IPS-20b (cell line): ENCODE results near the gene TMEM72.

ENCODE experiments used
- H3K27ac ChIP-seq: one replicate; pipeline ENCODE4 v1.5.1; 2013; ENCODE audit warnings: low read length
- H3K27me3 ChIP-seq: 2 replicates; pipeline ENCODE4 v1.6.1; 2013; ENCODE audit warnings: mild to moderate bottlenecking, low read length, inconsistent platforms; ENCODE audit not compliant: insufficient read depth
- H3K36me3 ChIP-seq: 2 replicates; pipeline ENCODE4 v1.6.1; 2013; ENCODE audit warnings: low read depth, mild to moderate bottlenecking, inconsistent platforms, low read length, moderate library complexity; ENCODE audit not compliant: insufficient read depth
- H3K4me1 ChIP-seq: 2 replicates; pipeline ENCODE4 v1.6.1; 2013; ENCODE audit warnings: mild to moderate bottlenecking, control low read depth, inconsistent platforms, low read length, moderate library complexity; ENCODE audit not compliant: insufficient read depth
- H3K4me3 ChIP-seq: 2 replicates; pipeline ENCODE4 v1.5.1; 2013; ENCODE audit warnings: mild to moderate bottlenecking, low read length, inconsistent platforms
- H3K9ac ChIP-seq: 2 replicates; pipeline ENCODE4 v1.6.1; 2013; ENCODE audit warnings: low read depth, mild to moderate bottlenecking, inconsistent platforms, low read length, moderate library complexity
- H3K9me3 ChIP-seq: 2 replicates; pipeline ENCODE4 v1.6.1; 2013; ENCODE audit warnings: mild to moderate bottlenecking, low read depth, low read length, inconsistent platforms; ENCODE audit not compliant: insufficient read depth

The TMEM72 gene

GRCh38 chr10:44961230-44961571 is 50.1 kb downstream of the TMEM72 start:
- Histone ChIP-seq H3K27ac (no peak overlapping the region), H3K36me3 (no peaks in the 10 kb centered on the region), H3K9ac (no peak overlapping the region), H3K4me3 (no peak overlapping the region), H3K27me3 (peaks cover 20% of the 10 kb centered on the region), H3K4me1 (peaks cover 41% of the 10 kb centered on the region), H3K9me3 (no peaks in the 10 kb centered on the region)

DNA sequence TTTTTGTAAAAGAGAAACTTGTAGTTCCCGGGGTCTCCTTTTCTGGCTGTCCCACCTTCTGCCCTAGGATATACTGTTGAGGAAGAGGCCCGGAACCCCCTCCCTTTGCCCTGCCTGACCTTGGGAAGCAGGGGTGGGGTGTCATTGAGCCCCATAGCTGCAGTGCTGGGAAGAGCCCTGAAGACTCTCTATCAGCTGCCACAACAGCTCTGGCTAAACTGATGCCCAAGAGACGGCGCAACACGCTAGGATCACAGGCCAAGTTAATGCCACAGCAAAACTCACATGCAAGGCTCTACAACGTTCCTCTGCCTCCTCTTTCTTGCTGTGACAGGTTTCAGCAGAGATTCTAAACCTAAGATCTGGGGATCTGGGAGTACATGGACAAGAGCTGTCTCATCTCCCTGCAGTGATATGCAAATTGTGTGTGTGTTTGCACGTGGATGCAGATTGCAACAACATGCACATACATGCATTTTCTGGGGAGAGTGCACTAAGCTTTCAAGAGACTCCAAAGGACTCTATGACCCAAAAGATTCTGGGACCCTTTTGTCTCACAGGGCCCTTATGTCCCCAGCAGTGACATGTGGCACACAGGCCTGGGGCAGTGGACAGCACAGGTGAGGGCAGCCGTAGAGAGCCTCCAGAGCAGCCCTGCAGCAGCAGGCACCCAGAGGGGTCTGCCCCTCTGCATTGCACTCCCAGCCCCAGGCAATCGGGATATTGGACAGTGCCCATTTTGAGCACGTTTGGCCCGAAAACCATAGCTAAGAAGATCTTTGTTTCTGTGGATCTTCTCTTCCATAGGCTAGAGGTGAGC is 51.0 kb downstream of the TMEM72 start:
- H3K4me1 ChIP-seq, result peaks cover 41% of the 10 kb centered on the region
- no peaks in the 10 kb centered on the region for H3K9me3 ChIP-seq
- peaks cover 20% of the 10 kb centered on the region for H3K27me3 ChIP-seq
- H3K9ac ChIP-seq, result no peak overlapping the region
- no peak overlapping the region for H3K4me3 ChIP-seq
- H3K36me3 ChIP-seq, result no peaks in the 10 kb centered on the region
- no peak overlapping the region for H3K27ac ChIP-seq

DNA sequence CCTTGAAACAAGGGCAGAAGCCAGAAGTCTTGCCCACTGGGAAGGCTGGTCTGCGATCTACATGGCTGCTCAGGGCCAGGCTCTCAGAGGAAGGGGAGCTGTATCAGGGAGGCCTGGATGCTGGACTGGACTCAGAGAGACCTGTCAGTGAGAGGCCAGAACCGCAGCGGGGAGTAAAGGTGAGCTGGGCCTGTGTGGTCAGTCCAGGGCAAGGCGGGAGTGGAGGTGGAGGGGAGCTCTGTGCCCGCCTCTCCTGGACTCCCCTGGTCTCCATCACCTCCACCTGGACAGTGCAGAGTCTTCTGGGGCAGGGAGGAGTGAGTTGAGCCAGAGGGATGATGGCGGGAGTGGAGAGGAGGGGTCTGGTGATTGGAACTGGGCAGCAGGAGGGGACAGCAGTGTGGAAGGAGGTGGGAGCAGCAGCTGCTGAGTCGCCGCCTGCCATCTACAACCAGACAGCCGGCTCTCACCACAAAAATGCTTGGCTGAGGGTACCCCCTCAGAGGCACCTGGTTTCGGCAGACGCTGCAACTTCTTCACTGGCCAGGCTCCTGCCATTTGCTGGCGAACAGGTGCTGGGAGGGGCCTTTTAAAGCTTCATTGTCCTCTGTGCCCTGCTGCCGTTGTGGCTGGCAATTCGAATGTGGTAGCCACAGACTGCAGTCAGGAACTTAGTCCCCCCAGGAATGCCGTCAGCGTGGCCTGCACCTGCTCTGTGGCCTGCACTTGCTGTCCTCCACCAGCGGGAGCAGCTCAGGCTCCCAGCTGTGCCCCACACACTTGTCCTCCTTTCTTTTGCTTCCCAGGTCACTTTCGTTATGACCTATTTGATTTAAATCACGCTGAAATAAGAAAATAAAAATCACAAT is 52.0 kb downstream of the TMEM72 start:
- H3K9ac ChIP-seq, result peak overlapping the region; percentile 65; the same call in 1 of the 2 replicates
- peaks cover 20% of the 10 kb centered on the region for H3K27me3 ChIP-seq
- peak overlapping the region; percentile 44 for H3K27ac ChIP-seq
- no peaks in the 10 kb centered on the region for H3K9me3 ChIP-seq
- peak overlapping the region; percentile 42; the same call in 1 of the 2 replicates for H3K4me3 ChIP-seq
- H3K4me1 ChIP-seq, result peaks cover 41% of the 10 kb centered on the region
- H3K36me3 ChIP-seq, result no peaks in the 10 kb centered on the region

DNA sequence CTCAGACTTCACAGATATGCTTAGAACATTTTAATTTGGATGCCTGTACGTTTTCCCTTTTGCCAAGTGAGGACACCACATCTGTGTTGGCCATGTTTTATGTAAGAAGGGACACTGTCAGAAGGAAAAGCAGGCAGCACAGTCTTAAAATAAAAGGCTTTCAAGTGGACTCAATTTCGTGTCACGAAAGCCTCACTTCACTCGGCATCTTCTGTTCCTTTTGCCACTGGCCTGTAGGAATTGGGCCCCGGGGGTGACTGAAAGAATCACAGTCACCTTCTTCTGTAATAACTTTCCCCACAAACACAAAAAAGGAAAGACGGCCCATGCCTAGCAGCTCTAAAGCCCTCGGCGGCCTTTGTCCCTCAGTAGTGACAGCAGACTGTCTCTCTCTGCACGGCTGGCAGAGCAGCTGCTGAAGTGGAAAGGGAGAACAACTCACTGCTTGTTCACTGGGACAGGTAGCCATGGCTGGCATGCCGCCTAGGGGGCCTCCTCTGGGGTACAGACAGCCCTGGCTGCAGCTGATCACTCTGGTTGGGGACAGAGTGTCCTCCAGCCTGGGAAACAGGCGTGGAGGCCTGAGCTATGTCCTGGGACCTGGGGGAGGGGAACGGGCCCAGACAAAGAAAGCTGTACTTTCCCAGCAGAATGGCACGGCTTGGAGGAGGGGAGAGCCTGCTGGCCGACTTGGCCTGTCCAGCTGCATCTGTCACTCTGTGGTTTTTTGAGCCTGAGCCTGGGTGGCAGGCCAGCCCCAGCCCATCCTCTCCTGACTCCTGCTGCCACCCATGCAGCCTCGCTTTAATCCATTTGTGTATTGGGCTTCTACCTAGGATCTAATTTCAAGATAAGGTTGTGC is 52.9 kb downstream of the TMEM72 start:
- peak overlapping the region; percentile 44 for H3K27ac ChIP-seq
- no peaks in the 10 kb centered on the region for H3K9me3 ChIP-seq
- H3K4me3 ChIP-seq, result peak overlapping the region; percentile 42; the same call in 1 of the 2 replicates
- no peaks in the 10 kb centered on the region for H3K36me3 ChIP-seq
- peak overlapping the region; percentile 65; the same call in 1 of the 2 replicates for H3K9ac ChIP-seq
- peaks cover 20% of the 10 kb centered on the region for H3K27me3 ChIP-seq
- peaks cover 37% of the 10 kb centered on the region for H3K4me1 ChIP-seq

DNA sequence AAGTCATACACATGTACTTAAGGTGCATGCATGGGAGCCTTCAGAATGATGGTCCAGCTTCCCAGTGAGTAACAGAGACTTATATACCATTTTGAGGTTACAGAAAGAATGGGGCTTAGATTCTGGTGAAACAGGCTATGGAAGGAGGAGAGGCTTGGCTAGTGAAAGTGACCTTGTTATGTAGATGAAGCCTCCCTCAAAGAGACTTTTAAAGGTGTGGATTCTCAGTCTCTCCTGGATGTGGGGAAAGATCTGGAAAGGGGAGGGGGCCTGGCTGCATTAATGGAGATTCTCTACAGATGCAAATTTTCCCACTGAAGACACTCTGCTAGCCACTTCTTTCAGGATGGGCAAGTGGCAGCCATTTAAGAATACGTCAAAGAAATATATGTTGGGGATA is 54.0 kb downstream of the TMEM72 start:
- H3K4me1 ChIP-seq, result peaks cover 36% of the 10 kb centered on the region
- no peaks in the 10 kb centered on the region for H3K36me3 ChIP-seq
- H3K27me3 ChIP-seq, result peaks cover 15% of the 10 kb centered on the region
- H3K27ac ChIP-seq, result peak overlapping the region; percentile 19
- H3K9me3 ChIP-seq, result no peaks in the 10 kb centered on the region
- H3K9ac ChIP-seq, result peak overlapping the region; percentile 65; the same call in 1 of the 2 replicates
- H3K4me3 ChIP-seq, result peak overlapping the region; percentile 33; the same call in 1 of the 2 replicates

DNA sequence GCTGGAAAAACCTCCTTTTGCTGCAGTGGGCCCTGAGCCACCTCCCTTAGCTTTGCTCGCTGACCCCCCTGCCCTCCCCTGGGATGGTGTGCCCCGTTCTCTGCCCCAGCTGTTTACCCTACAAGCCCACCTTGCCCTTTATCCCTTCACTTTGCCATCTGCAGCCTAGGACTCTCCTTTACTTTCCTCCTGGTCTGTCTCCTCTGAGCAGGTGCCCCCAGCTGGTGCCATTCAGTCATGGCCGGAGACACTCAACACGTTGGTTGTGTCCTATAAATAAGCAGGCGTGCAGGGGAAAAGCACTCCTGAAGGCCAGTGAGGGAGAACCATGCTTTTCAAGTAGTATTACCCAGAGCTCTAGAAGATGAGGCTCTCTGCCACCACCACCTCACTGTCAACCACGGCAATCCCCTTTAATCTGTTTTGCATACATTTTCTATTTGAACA is 54.5 kb downstream of the TMEM72 start:
- Histone ChIP-seq H3K4me3 (no peak overlapping the region), H3K27ac (no peak overlapping the region), H3K27me3 (peaks cover 10% of the 10 kb centered on the region), H3K36me3 (no peaks in the 10 kb centered on the region), H3K4me1 (peaks cover 31% of the 10 kb centered on the region), H3K9ac (no peak overlapping the region), H3K9me3 (no peaks in the 10 kb centered on the region)

- Histone ChIP-seq H3K4me1 (peaks cover 28% of the 10 kb centered on the region), H3K27me3 (peaks cover 4% of the 10 kb centered on the region; the same call in 1 of the 2 replicates), H3K27ac (no peak overlapping the region), H3K4me3 (no peak overlapping the region), H3K9me3 (no peaks in the 10 kb centered on the region), H3K9ac (no peak overlapping the region), H3K36me3 (no peaks in the 10 kb centered on the region)
These were observed 55.1 kb downstream of the TMEM72 start for GRCh38 chr10:44966129-44966815.

DNA sequence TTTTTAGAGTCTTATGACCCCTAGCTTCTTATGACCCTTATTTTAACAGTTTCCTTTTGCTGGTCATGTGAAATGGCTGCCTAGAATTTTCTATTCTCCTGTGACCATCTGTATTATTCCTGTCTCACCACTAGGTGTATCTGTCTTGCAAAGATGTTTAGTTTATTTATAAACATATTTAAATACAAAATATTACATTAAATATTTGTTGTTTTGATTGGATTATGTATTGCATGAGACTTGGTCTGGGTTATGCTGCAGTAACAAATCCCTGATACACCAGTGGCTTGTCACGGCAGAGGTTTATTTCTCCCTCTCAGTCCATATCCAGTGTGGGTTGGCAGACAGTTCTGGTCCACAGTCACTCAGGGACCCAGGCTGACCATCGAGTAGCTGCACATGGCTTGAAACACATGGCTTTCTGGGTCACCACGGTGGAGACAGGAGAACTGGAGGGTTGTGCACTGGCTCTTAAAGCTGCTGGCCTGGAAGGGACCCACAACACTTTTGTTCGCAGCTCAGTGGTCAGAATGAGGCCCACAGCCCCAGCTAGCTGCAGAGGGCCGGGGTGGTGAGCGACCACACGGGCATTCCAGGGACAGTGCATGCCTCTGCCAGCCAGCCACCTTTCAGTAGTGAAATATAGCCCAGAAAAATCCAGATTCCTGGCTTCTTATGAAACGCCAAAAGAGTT is 55.8 kb downstream of the TMEM72 start:
- H3K36me3 ChIP-seq, result no peaks in the 10 kb centered on the region
- H3K4me1 ChIP-seq, result peaks cover 28% of the 10 kb centered on the region
- H3K27ac ChIP-seq, result no peak overlapping the region
- 0 out of 2 replicates have a peak, but pooled peaks cover 2% of the 10 kb centered on the region for H3K27me3 ChIP-seq
- no peak overlapping the region for H3K4me3 ChIP-seq
- no peaks in the 10 kb centered on the region for H3K9me3 ChIP-seq
- H3K9ac ChIP-seq, result no peak overlapping the region

- no peak overlapping the region for H3K27ac ChIP-seq
- H3K9me3 ChIP-seq, result no peaks in the 10 kb centered on the region
- H3K27me3 ChIP-seq, result no peaks in the 10 kb centered on the region
- no peak overlapping the region for H3K9ac ChIP-seq
- no peaks in the 10 kb centered on the region for H3K36me3 ChIP-seq
- H3K4me1 ChIP-seq, result peaks cover 28% of the 10 kb centered on the region
- H3K4me3 ChIP-seq, result no peak overlapping the region
These were observed 56.5 kb downstream of the TMEM72 start for GRCh38 chr10:44967616-44968015.

DNA sequence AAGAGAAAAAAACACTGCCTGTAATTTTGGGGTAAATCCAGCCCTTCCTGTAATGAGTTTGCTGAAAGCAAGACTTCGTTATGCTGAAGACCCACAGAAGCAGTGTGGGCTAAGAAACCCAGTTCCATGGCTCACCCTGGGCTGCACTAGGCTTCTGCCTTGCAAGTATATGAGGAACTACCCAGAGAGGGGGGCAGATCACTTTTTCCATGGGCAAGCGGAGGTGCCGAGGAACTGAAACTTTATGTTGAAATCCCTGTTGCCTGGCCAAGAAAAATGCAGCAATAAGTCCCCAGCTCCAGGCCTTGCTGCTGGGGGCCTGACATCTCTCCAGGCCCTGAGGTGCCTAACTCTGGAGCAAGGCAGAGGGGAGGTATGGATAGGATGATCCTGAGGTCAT is 57.0 kb downstream of the TMEM72 start:
- Histone ChIP-seq H3K27ac (no peak overlapping the region), H3K4me1 (peaks cover 30% of the 10 kb centered on the region), H3K9ac (no peak overlapping the region)

More for the DNA sequence above, 57.0 kb downstream of the TMEM72 start:
- no peaks in the 10 kb centered on the region for H3K36me3 ChIP-seq
- no peaks in the 10 kb centered on the region for H3K27me3 ChIP-seq
- no peak overlapping the region for H3K4me3 ChIP-seq
- no peaks in the 10 kb centered on the region for H3K9me3 ChIP-seq
